Hematopoietic multipotent progenitor cell treated with erythropoietin and hydrocortisone succinate and interleukin-3 and kit ligand, for 8 days (in vitro differentiated cells): ENCODE results near the gene P2RX1.

ENCODE experiments used
- DNase-seq: peaks from one replicate; pipeline ENCODE4 v3.0.0-alpha.2; 2015

Gene P2RX1

DNA sequence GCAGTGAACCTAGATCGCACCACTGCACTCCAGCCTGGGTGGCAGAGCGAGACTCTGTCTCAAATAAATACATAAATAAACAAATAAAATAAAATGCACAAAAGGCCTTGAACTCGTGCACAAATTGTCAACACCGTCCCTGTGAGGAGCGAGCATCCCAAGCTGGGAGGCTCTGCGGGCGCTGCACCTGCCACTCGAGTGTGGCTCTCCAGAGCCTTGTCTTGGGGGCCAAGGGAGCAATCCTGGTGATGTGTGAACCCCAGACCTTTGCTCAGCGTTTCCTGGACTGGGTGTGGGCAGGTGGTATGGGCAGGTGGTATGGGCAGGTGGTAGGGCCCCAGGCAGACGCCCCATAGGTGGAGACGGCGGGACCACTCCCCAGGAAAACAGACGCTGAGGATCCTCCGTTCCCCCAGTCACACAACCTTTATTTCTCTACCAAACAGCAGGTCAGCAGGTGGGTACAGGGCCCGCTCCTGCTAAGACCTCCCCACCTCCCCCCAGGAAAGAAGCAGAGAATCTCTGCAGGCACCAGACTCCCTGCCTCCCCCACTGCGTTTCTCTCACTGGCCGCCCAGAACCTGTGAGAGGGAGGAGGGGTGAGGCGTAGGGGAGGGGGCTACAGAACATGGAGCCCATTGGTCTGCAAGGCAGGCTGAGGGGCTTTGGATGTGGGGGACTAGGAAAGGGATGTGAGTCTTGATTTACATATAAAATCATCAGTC, 7.4 kb upstream of the P2RX1 start:
- no peak for DNase-seq

DNA sequence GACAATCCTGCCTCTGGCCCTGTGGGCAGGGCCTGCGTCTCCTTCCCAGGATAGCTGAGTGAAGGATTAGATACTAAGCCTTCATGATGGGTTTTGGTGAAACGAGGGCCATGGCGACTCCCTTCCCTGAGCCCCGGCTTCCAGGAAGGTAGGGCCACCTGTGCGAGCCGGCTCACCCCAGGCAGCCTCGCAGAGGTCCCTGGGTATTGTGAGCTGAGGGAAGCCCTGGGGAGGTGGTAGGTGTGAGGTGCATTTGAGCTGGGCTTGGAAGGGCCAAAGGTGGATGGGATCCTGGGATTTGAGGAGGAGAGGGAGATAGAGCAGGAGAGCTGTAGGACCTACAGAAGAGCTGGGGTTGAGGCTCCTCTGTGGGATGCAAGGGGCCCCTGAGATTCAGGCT, 6.5 kb upstream of the P2RX1 start:
- no peak for DNase-seq

DNA sequence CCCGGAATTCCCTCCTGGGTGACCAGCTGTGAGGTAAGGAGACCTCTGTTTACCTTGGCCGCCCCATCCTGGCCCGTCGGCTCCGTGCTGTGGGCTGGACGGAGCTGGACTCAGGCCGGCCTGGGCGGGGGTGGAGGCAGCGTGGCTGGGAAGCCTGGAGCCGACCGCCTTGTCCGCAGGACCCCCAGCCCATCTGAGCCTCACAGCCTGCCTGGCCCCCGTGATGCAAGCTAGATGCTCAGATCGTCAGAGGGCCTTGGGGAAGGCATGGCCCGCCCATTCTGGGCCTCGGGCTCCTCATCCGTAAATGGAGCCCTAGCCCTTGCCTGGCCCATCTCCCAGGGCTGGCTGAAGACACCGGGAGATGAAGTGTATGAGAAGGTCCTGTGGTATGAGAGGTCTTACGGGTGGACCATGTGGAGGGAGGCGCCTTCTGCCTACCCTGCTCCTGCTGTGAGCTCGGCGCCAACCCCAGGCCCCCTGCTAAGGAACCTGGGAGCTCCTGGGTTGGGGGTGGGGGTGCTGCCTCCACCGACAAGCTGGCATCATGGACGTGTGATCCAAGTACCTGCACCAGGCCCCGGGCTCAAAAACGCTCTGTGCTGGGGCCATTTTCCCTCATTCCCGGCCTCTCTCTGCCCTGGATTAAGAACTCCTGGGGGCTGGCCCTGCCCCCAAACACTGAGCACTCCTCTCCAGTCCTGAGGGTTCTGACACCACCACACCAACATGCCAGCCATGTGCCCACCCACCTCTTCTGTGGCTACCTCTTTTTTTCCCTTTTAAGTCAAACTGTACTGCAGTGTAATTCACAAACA, 5.4 kb upstream of the P2RX1 start:
- DNase-seq: no peak

DNA sequence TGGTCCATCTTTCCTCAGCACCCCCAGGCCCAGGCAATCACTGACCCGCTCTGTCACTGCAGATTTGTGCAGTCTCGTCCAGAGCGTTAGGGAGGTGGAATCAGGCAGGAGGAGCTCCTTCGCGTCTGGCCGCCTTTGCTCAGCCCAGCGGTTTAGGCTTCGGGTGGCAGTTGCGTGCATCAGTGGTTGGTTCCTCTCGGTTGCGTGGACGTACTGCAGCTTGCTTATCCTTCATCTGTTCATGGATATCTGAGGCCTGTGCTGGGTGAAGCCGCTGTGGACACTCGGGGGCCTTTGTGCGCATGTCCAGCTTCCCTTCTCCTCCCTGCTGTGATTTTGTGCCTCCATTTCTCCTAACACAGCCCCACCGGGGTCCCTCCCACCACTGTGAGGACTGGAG, 4.7 kb upstream of the P2RX1 start:
- no peak for DNase-seq

DNA sequence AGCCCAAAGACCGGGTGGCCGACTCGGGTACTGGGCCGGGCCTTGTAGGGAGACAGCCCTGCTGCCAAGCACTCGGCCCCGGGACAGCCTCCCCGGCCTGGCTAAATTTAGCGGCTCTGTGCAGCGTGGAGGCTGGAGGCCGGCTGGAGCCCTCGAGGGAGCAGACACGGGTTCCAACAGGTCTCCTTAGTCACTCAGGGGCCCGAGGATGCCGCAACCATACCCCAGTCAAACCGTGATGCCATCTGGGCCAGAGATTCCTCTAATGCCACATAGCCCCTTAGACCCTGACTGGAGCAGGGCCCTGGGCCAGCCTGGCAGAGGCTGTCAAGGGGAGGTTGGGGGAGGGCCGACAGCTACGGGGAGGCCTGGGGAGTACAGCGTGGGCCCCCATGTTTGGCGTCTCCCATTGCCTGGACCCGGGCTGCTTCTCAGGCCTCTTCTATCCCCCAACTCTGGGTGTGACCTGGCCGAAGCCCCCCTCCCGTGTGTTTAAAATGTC, 2.9 kb upstream of the P2RX1 start:
- DNase-seq: no peak

DNA sequence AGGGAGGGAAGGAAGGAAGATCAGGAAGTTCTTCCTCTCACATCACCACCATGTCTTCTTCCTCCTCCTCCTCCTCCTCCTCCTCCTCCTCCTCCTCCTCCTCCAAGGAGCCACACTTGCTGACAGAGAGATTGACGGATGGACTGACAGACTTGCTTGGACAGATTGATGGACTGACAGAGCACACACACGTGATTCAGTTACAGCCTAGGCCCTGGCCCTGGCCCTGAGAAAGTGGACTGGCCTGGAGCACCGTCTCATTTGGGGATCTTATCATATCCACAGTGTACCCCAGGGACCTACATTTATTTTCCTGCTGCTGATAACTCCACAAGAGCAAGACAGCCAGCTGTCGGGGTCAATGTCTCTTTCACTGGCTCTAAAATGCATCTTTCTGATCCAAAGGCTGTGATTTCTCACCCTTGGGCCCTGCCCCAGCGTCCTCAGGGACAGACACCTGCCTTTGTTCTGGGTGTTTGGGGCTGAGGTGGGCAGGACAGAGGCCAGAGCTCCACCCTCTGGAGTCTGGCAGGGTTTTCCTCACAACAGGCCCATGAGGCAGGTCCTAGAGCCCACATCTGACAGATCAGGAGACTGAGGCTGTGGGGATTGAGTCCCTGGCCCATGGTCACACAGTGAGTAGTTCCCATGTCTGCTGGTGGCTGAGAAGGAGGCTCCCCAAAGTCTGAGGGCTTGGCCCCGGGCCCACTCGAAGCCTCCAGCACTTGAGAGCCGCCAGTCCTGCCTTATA, 2.3 kb upstream of the P2RX1 start:
- no peak for DNase-seq

DNA sequence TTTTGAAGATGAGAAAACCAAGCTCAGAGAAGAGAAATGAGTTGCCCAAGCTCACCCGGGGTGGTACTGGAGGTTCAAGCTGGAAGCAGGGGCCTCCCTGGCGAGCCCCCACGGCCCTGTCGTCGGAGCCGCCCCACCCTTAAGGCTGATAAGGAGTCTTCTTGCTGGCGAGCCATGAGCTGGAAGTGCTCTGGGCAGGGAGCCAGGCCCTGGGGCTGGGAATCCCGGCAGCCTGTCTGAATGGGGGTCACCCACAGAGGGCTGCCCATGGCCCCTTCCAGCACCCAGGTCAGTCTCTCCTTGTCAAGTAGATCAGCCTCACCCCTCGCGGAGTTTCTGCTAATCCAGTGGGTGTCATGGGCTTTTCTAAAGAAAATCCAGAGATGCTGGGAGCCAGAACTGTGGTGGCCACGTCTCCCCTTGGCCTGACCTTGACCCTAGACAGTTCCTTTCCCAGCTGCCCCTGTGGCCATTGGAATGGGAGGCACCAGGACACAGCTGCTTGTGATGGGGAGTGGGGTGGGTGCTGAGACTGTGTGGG, 1.2 kb upstream of the P2RX1 start:
- DNase-seq: peak; percentile 73

DNA sequence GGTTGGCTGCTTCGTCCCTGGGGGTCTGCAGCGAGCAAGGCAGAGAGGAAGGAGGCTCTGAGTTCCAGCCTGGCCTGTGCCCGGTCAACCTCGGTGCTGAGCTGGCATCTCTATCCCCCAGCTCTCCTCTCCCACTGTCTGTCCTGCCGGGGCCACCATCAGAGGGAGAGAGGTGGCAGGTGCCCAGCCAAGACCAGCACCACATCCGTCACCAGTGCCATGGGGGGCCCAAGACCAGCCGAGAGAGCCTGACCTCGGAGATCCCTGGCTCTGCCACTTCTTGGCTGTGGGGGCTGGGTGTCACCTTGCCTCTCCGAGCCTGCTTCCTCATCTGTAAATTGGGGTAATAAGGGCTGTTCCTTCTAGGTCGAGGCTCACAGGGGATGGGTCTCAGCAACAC, 560 bp upstream of the P2RX1 start:
- peak; percentile 58 for DNase-seq

DNA sequence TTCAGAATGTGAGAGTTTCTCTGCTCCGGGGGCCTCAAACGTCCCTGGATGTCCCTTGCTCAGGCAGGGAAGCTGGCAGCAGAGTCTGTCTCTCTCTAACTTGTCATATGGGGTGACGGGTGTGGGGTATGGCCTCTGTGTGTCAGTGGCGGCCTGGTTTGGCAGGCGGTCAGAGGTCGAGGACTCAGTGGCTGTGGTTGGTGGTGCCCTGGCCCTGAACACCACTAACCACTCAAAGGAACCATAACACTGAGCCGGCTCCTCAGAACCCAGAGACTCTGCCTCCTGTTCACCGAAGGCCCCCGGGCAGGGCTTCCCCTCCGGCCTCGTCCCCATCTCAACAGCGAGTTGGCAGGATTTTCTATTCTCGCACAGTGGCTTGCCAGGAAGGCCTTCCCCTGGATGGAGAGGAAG, 677 bp downstream of the P2RX1 start:
- peak; percentile 53 for DNase-seq

DNA sequence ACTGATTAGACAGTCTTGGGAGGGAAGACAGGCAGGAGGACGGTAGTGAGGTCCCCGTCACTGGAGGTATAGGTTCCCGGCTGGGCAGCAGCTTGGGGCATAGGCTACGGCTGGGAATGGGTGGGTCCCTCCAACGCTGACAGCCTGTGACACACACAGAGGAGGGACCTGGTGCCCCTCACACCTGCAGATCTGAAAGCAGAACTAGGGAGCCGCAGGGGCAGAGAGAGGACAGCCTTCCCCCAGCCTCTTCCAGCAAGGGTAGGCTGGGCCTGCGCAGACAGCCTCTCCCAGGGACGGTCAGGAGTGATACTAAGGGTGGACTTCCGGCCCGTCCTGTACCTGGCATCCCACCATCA, 2.0 kb downstream of the P2RX1 start:
- peak; percentile 21 for DNase-seq

DNA sequence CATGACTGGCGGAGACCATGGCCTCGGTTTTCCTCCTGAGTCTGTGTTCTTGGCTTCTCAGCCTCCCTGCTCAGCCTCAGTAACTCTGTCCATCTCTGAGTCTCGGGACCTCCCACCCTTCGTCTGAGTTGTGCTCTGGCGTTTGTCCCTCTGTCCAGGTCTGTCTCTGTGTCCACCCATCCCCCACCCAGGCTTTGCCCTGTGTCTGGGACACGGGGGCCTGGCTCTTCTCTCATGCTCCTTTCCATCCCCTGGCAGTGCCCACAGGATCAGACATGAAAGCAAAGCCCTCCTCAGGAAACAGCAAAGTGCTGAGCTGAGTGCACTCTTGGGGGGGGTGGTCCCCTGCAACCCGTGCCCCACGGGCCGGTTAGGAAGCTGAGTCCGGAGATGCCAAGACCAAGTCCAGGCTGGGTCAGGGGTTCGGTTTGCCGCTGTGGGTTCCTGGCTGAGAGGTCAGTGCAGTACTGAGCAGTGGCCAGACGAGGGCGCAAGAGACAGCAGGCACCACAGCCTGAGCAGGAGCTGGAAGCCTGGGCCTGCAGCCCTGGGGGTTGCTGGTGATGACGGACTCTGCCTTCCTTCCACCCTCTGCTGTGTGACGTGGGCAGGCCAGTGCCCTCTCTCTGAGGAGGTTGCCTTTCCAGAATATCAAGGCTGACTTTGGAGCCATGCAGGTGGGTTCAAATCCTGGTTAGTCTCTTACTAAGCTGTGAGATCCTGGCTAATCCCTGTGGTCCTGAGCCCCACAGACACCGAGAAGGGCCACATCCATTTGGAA, 2.5 kb downstream of the P2RX1 start:
- peak; percentile 82 for DNase-seq

DNA sequence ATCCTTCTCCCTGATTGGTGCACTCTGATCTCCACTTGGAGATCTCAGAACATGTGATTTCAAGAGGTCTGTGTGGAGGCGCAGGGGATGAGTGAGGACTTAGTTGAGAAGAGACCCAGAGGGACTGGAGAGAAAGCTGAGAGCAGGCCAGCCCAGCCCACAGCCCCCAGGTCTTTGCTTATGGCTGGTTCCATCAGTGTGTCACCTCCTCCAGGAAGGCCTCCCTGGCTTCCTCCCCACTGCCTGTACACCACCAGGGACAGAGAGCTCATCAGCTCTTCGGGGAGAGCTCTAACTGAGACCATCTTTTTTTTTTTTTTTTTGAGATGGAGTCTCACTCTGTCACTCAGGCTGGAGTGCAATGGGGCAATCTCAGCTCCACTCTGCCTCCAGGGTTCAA, 3.4 kb downstream of the P2RX1 start:
- DNase-seq: no peak

DNA sequence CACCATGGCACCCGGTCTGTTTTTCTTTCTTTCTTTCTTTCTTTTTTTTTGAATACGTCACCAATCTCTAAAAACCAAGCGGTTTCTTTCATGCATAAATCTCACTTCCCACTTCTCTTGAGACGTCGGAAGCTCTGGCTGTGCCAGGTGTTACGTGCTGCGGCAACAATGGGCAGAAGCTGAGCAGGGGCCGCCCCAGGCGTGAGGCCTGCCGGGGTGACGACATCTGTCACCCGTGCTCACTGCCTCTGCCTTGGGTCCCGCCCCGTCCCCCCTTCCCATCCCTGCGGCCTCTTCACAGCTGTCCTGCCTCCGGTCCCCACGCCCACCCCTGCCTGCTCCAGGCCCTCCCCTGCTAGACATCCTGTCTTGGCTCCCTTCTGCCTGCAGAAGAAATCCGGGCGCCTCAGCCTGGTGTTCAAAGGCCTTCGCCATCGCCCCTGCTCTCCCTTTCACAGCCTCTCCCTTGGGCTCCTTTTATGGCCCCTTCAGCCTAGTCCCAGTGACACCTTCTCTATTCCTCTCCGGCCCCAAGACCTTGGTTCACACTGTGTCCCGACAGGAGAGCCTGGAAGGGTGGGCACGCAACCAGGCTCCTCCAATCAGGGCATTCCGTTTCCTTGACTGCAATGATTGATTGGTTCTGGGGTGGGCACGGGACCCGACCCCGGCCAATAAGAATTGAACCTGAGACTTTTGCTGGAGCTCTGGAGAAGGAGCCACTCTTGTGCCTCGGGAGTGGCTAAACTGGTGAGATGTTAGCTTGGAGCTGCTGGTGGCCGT, 4.8 kb downstream of the P2RX1 start:
- no peak for DNase-seq

DNA sequence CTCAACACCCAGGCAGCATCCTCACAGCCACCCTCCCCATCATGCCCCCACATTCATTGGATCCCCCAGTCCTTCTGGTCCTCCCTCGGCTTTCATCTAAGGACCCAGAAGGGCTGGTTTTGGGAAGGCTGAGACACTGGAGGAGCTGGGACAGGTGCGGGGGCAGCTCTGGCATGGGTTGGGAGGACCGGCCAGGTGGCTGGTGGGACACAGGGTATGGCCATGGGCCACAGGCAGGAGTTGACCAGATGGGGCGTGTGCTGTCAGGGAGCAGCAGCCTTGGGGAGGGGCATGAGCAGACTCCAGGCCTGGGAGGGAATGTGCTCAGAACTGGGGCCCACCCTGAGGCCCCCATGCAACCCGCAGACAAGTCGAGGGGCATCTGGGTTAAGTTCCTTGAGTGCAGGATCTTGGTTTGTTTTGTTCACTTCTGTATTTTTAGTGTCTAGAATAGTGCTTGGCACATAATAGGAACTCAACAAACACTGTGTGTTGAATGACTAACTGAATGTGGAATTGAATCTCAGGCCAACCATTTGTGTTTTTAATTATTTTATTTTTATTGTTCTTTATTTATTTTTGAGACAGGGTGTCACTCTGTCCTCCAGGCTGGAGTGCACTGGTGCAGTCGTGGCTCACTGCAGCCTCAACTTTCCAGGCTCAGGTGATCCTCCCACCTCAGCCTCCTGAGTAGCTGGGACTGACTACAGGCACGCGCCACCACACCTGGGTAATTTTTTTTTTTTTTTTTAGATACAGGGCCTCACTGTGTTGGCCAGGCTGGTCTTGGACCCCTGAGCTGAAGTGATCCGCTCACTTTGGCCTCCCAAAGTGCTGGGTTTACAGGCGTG, 5.6 kb downstream of the P2RX1 start:
- no peak for DNase-seq

DNA sequence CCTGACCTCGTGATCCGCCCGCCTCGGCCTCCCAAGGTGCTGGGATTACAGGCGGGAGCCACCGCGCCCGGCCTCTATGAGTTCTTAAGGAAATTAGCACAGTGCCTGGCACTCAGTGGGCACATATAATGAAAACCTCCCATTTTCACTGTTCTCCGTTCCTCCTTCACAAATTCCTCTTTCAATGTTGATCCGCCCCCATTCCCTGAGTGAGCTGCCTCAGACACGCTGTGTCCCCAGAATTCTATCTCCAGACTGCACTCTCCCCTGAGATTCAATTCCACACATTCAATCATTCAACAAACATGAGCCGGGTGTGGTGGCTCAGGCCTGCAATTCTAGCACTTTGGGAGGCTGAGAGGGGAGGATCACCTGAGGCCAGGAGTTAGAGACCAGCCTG, 7.0 kb downstream of the P2RX1 start:
- DNase-seq: no peak

DNA sequence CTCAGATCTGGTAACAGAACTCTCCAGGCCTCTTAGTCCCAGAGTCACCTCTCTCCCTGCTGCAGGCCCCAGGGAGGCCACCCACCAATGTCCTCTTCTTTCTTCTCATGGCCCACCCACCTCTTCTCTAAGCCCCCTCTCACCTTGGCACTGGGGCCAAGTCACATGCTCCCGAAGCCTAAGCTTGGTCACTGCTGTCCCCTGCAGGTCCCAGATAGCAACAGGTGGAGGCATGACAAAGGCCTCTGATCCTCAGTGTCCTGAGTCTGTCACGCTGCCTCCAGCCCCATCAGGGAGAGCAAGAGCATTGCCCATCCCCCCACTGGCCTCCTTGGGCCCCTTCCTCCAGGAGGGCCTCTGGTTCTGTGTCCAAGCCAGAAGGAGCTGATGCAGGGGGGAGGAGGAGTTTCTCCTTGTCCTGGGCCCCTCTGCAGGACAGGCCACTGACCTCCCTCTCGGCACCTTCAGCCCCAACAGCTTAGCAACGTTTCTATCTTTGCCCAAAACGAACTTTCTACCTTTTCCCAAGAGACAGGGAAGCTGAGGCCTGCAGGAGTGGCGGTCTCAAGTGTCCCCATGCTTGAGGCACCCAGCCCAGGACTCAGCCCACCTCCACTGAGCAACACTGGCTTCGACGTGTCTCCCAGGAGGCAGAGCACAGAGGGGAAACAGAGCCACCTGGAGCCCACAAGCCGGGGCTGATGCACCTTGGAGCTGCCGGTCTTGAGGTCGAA, 8.6 kb downstream of the P2RX1 start:
- no peak for DNase-seq

DNA sequence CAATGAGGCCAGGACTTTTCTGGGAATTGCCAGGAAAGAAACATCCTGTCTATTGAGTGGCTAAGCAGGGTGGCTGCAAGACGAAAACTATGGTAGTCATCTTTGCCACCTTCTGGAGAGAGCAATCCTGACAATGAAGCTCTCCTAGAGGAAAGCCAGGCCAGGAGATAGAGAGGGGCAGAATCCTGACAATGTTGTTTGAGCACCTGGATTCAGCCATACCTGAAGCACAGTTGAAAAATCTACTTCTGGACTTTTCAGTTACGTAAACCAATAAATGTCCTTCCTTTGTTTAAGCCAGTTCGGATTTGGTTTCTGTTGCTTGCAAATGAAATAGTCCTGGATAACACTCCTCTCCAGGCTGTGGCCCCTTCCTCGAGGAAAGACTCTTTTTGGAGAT, 9.4 kb downstream of the P2RX1 start:
- DNase-seq: no peak

DNA sequence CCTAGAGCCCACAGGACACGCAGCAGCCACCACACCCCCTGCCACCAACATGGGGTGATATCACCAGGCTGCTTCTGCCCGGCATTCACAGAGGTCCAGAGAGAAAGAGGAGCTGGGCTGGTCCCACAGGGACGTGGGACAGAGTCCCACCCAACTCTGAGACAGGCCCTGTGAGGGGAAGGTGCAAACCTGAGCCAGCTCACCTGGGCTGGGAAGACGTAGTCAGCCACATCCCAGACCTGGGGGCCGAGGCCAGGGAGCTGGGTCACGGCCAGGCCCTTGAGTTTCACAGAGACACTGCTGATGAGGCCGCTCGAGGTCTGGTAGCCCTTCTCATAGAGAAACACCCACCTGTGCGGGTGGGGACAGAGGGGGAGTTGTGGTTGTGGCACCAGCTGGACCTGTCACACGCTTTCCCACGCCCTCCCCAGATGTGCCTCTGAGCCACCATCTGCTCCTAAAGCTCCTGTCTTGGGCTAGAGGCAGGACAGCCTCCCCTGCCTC, 11.2 kb downstream of the P2RX1 start:
- no peak for DNase-seq

DNA sequence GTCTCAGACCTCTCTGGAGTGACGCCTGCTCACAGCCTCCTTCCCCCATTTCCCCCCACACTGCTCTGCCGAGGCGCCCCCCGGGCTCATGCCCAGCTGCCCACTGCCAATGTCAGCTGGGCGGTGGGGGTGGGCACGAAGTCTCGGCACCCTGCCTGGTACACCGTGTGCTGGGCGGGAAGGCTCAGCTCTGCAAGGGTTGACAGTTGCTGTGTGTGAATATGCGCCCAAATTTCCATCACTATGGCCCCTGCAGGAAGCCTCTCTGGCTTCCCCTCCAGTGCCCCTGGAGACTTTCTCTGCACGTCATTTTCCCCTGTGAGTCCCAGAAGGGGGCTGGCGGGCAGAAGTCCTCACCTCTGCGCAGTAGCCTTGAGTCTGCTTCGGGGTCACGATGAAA, 11.8 kb downstream of the P2RX1 start:
- no peak for DNase-seq

DNA sequence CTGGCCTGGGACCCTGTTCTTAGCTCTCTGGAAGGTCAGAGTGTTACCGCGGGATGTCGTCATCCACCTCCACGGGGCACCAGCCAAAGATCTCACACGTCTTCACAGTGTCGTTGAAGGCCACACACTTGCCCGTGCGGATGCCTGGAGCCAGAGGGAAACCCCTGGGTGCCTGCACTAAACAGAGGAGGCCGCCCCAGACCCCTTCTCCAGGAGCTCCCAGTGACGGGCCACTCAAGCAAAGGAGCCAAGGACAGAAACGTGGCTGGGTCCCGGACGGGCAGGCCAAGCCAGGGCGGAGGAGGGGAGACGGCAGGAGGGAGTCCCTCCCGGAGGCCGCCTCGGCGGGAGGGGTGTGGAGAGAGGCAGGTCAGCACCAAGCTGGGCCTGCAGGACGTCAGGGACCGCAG, 12.4 kb downstream of the P2RX1 start:
- no peak for DNase-seq
